A549 (cell line): ENCODE data around the gene PCYT2.

Experiments used
- BHLHE40 ChIP-seq: IDR thresholded peaks from 2 replicates; pipeline ENCODE4 v1.6.1; 2012; ENCODE audit warnings: low read depth, low read length, inconsistent platforms
- CTCF ChIP-seq: fragments of >200 bp; sonication (Bioruptor Twin); formaldehyde crosslinking; IDR thresholded peaks from 3 replicates; pipeline ENCODE4 v1.5.1; 2016
- EP300 ChIP-seq, 2 experiments: fragments of >200 bp; sonication (Bioruptor Twin); formaldehyde crosslinking; IDR thresholded peaks; 2 replicates in 1 of 2; 3 replicates in 1 of 2; pipeline ENCODE4 v1.6.1; 2016 to 2017
- FOSB ChIP-seq: fragments of 250-450 bp; sonication (Bioruptor Pico); IDR thresholded peaks from 2 replicates; pipeline ENCODE4 v1.5.0; 2020; ENCODE audit warnings: mild to moderate bottlenecking, moderate library complexity
- KDM1A ChIP-seq: fragments of 200-600 bp; sonication (generic); IDR thresholded peaks from 2 replicates; pipeline ENCODE4 v1.6.1; 2016; ENCODE audit warnings: low read depth, mild to moderate bottlenecking
- MAX ChIP-seq: IDR thresholded peaks from 2 replicates; pipeline ENCODE4 v1.6.1; 2012
- MAZ ChIP-seq: fragments of 150-350 bp; IDR thresholded peaks from 2 replicates; pipeline ENCODE4 v1.6.1; 2014; ENCODE audit warnings: antibody characterized with exemption, low read depth, low read length, borderline replicate concordance
- NR3C1 ChIP-seq: fragments of >200 bp; sonication (Bioruptor Twin); formaldehyde crosslinking; IDR thresholded peaks from 3 replicates; pipeline ENCODE4 v1.6.1; 2017
- PBX3 ChIP-seq: IDR thresholded peaks from 2 replicates; pipeline ENCODE4 v1.6.1; 2012
- POLR2A ChIP-seq: IDR thresholded peaks from 2 replicates; pipeline ENCODE4 v1.6.1; 2012; ENCODE audit warnings: mild to moderate bottlenecking, low read length
- RAD21 ChIP-seq, 2 experiments: fragments of >200 bp in 1 of 2; sonication (Bioruptor Twin) in 1 of 2; formaldehyde crosslinking in 1 of 2; IDR thresholded peaks in 1 of 2; conservative IDR thresholded peaks in 1 of 2; 2 replicates in 1 of 2; 3 replicates in 1 of 2; pipeline ENCODE4 v1.6.1; 2012 to 2018; ENCODE audit warnings: inconsistent platforms in 1 of 2
- REST ChIP-seq: fragments of 200-600 bp; sonication (generic); IDR thresholded peaks from 2 replicates; pipeline ENCODE4 v1.6.1; 2016; ENCODE audit warnings: antibody characterized with exemption, mild to moderate bottlenecking, moderate library complexity
- SMC3 ChIP-seq: fragments of >200 bp; sonication (Bioruptor Twin); formaldehyde crosslinking; IDR thresholded peaks from 3 replicates; pipeline ENCODE4 v1.6.1; 2018; ENCODE audit warnings: inconsistent platforms
- USF2 ChIP-seq: fragments of 450-650 bp; IDR thresholded peaks from 2 replicates; pipeline ENCODE4 v1.6.1; 2014; ENCODE audit warnings: antibody characterized with exemption

GRCh38 chr17:81954131-81955057 lies 43.2 kb upstream of the PCYT2 start:
- no peak for TF ChIP-seq BHLHE40
- TF ChIP-seq CTCF: no peak
- no peak for TF ChIP-seq USF2
- no peak for TF ChIP-seq EP300 (IDR thresholded peaks at IDR 0.05)
- TF ChIP-seq REST: no peak
- TF ChIP-seq MAZ: no peak
- no peak for TF ChIP-seq POLR2A
- TF ChIP-seq SMC3: no peak
- no peak for TF ChIP-seq NR3C1
- TF ChIP-seq RAD21 (conservative IDR thresholded peaks at IDR 0.05 in 1 of 2, IDR thresholded peaks at IDR 0.05 in 1 of 2): no peak
- TF ChIP-seq KDM1A: no peak
- TF ChIP-seq PBX3: no peak
- TF ChIP-seq MAX: no peak
- no peak for TF ChIP-seq FOSB (CRISPR knock-in tag)
